ENCODE measurements around the gene C4B.
"Not testable (repeated sequence)": the region's sequence is repeated elsewhere in the genome, so short reads cannot be mapped to it uniquely, and the experiment has no call there.

The C4B gene

GRCh38 chr6:32047855-32048766 lies 33.5 kb downstream of the C4B start:
- peak; percentile 77 for TF ChIP-seq CTCF (IDR thresholded peaks at IDR 0.05; ENCODE audit: low read length, missing control alignments)
- H3K4me3 ChIP-seq (replicated peaks; ENCODE audit: low read depth, low read length), result no peak overlapping the region
- peak; percentile 65 for DNase-seq (ENCODE audit: low read depth)

- not testable (repeated sequence) for DNase-seq (ENCODE audit: low read depth); H3K4me3 ChIP-seq (replicated peaks; ENCODE audit: low read depth, low read length)
Observed at GRCh38 chr6:32049149-32049548, 34.6 kb downstream of the C4B start.

- not testable (repeated sequence) for DNase-seq (ENCODE audit: low read depth); H3K4me3 ChIP-seq (replicated peaks; ENCODE audit: low read depth, low read length)
Observed at GRCh38 chr6:32049736-32050135, 35.1 kb downstream of the C4B start.

GRCh38 chr6:32050562-32050961 lies 36.0 kb downstream of the C4B start:
- DNase-seq (ENCODE audit: low read depth), result no peak
- no peak overlapping the region for H3K4me3 ChIP-seq (replicated peaks; ENCODE audit: low read depth, low read length)
- TF ChIP-seq CTCF (IDR thresholded peaks at IDR 0.05; ENCODE audit: low read length, missing control alignments), result no peak

GRCh38 chr6:32052626-32053025 lies 38.0 kb downstream of the C4B start:
- not testable (repeated sequence) for DNase-seq (ENCODE audit: low read depth); H3K4me3 ChIP-seq (replicated peaks; ENCODE audit: low read depth, low read length)

- DNase-seq (ENCODE audit: low read depth), result not testable (repeated sequence)
Observed at GRCh38 chr6:32053314-32053713, 38.7 kb downstream of the C4B start.

GRCh38 chr6:32055756-32056155 lies 41.2 kb downstream of the C4B start:
- H3K4me3 ChIP-seq (replicated peaks; ENCODE audit: low read depth, low read length); DNase-seq (ENCODE audit: low read depth): not testable (repeated sequence)

More at GRCh38 chr6:32053314-32053713, 38.7 kb downstream of the C4B start:
- H3K4me3 ChIP-seq (replicated peaks; ENCODE audit: low read depth, low read length), result not testable (repeated sequence)

GRCh38 chr6:32056254-32056653 lies 41.7 kb downstream of the C4B start:
- no peak for DNase-seq (ENCODE audit: low read depth)
- H3K4me3 ChIP-seq (replicated peaks; ENCODE audit: low read depth, low read length), result no peak overlapping the region
- TF ChIP-seq CTCF (IDR thresholded peaks at IDR 0.05; ENCODE audit: low read length, missing control alignments), result no peak

GRCh38 chr6:32057966-32058365 lies 43.4 kb downstream of the C4B start:
- DNase-seq (ENCODE audit: low read depth), result no peak
- no peak overlapping the region for H3K4me3 ChIP-seq (replicated peaks; ENCODE audit: low read depth, low read length)
- TF ChIP-seq CTCF (IDR thresholded peaks at IDR 0.05; ENCODE audit: low read length, missing control alignments), result no peak
